HEK293 (cell line): ENCODE results near the gene HEATR5A.
"Not testable (repeated sequence)": the region's sequence is repeated elsewhere in the genome, so short reads cannot be mapped to it uniquely, and the experiment has no call there.

Source experiments
- CTCF ChIA-PET: fragments of 350-600 bp; formaldehyde crosslinking; extraction: SDS; loops from one replicate; lab custom pipeline; 2021; ENCODE audit warnings: antibody characterized with exemption; lab: Yijun Ruan, JAX
- POLR2A ChIA-PET: fragments of 300-600 bp; formaldehyde crosslinking; extraction: SDS; loops from one replicate; lab custom pipeline; 2020; ENCODE audit warnings: antibody characterized with exemption, inconsistent platforms; lab: Yijun Ruan, JAX
- H3K27ac ChIP-seq: fragments of 200-500 bp; sonication (Bioruptor generic); 2 replicates; pipeline ENCODE4 v1.5.1; 2014; ENCODE audit warnings: low read depth, low read length, control low read depth, inconsistent platforms; ENCODE audit errors: extremely low read depth
- H3K36me3 ChIP-seq, 2 experiments: fragments of 200-500 bp in 1 of 2; sonication (Bioruptor generic) in 1 of 2; 1 replicate in 1 of 2; 2 replicates in 1 of 2; pipeline ENCODE4 v1.5.1; 2014 to 2017; ENCODE audit warnings: inconsistent platforms in 2 of 2, low read length in 2 of 2; ENCODE audit not compliant: control insufficient read depth in 2 of 2, insufficient read depth in 1 of 2
- H3K4me1 ChIP-seq: fragments of 200-500 bp; sonication (Bioruptor generic); 2 replicates; pipeline ENCODE4 v1.5.1; 2014; ENCODE audit warnings: mild to moderate bottlenecking, low read length, inconsistent platforms; ENCODE audit not compliant: control insufficient read depth, insufficient read depth
- H3K4me3 ChIP-seq: 2 replicates; pipeline ENCODE4 v1.5.1; 2011; ENCODE audit warnings: low read depth, mild to moderate bottlenecking, control low read depth, low read length, moderate library complexity
- H3K9me3 ChIP-seq: fragments of 200-500 bp; sonication (Bioruptor generic); 2 replicates; pipeline ENCODE4 v1.5.1; 2014; ENCODE audit warnings: low read depth, low read length, inconsistent platforms; ENCODE audit not compliant: control insufficient read depth, insufficient read depth
- FEZF1 ChIP-seq: fragments of 450-650 bp; formaldehyde crosslinking; IDR thresholded peaks from 2 replicates; pipeline ENCODE4 v1.5.1; 2016; ENCODE audit warnings: missing biosample characterization, missing genetic modification characterization
- GFI1B ChIP-seq: fragments of 450-650 bp; formaldehyde crosslinking; IDR thresholded peaks from 2 replicates; pipeline ENCODE4 v1.5.1; 2016; ENCODE audit warnings: missing biosample characterization, missing genetic modification characterization
- HOXC10 ChIP-seq: sonication (generic); formaldehyde crosslinking; IDR thresholded peaks from 2 replicates; pipeline ENCODE4 v1.8.1; 2023; ENCODE audit warnings: mild to moderate bottlenecking, missing genetic modification reagents
- PRDM4 ChIP-seq: fragments of 450-650 bp; formaldehyde crosslinking; IDR thresholded peaks from 2 replicates; pipeline ENCODE4 v1.5.1; 2017; ENCODE audit warnings: missing biosample characterization, missing genetic modification characterization
- YY2 ChIP-seq: fragments of 450-650 bp; formaldehyde crosslinking; IDR thresholded peaks from 2 replicates; pipeline ENCODE4 v1.5.1; 2016; ENCODE audit warnings: missing biosample characterization, missing genetic modification characterization
- ZBTB49 ChIP-seq: fragments of 450-650 bp; formaldehyde crosslinking; IDR thresholded peaks from 2 replicates; pipeline ENCODE4 v1.5.1; 2016; ENCODE audit warnings: missing biosample characterization, missing genetic modification characterization, low read depth
- ZFP3 ChIP-seq: fragments of 450-650 bp; formaldehyde crosslinking; IDR thresholded peaks from 2 replicates; pipeline ENCODE4 v1.5.1; 2016; ENCODE audit warnings: low read depth, missing biosample characterization, missing genetic modification characterization
- ZNF10 ChIP-seq: fragments of 450-650 bp; formaldehyde crosslinking; IDR thresholded peaks from 2 replicates; pipeline ENCODE4 v1.5.1; 2017; ENCODE audit warnings: missing biosample characterization, missing genetic modification characterization
- ZNF175 ChIP-seq: fragments of 450-650 bp; formaldehyde crosslinking; IDR thresholded peaks from 2 replicates; pipeline ENCODE4 v1.5.1; 2016; ENCODE audit warnings: missing biosample characterization, missing genetic modification characterization
- ZNF211 ChIP-seq: fragments of 450-650 bp; formaldehyde crosslinking; IDR thresholded peaks from 2 replicates; pipeline ENCODE4 v1.5.1; 2016; ENCODE audit warnings: low read depth, missing biosample characterization, missing genetic modification characterization
- ZNF335 ChIP-seq: fragments of 450-650 bp; formaldehyde crosslinking; conservative IDR thresholded peaks from 2 replicates; pipeline ENCODE4 v1.5.1; 2016; ENCODE audit warnings: missing biosample characterization, missing genetic modification characterization
- ZNF341 ChIP-seq: fragments of 450-650 bp; formaldehyde crosslinking; IDR thresholded peaks from 2 replicates; pipeline ENCODE4; 2016; ENCODE audit warnings: low read depth, missing biosample characterization, missing genetic modification characterization
- ZNF404 ChIP-seq: fragments of 450-650 bp; formaldehyde crosslinking; IDR thresholded peaks from 2 replicates; pipeline ENCODE4 v1.5.1; 2017; ENCODE audit warnings: missing biosample characterization, missing genetic modification characterization
- ZNF423 ChIP-seq: fragments of 450-650 bp; formaldehyde crosslinking; IDR thresholded peaks from 2 replicates; pipeline ENCODE4 v1.5.1; 2016; ENCODE audit warnings: missing biosample characterization, missing genetic modification characterization
- ZNF580 ChIP-seq: fragments of 450-650 bp; formaldehyde crosslinking; IDR thresholded peaks from 2 replicates; pipeline ENCODE4 v1.5.1; 2016; ENCODE audit warnings: missing biosample characterization, missing genetic modification characterization
- ZNF621 ChIP-seq: fragments of 450-650 bp; formaldehyde crosslinking; IDR thresholded peaks from 2 replicates; pipeline ENCODE4 v1.5.1; 2017; ENCODE audit warnings: missing biosample characterization, missing genetic modification characterization
- TF ChIP-seq, protein P1 (sequence below): fragments of 450-650 bp; formaldehyde crosslinking; IDR thresholded peaks from 2 replicates; pipeline ENCODE4 v1.5.1; 2016; ENCODE audit warnings: missing biosample characterization, missing genetic modification characterization
- TF ChIP-seq, protein P2 (sequence below): fragments of 450-650 bp; formaldehyde crosslinking; IDR thresholded peaks from 2 replicates; pipeline ENCODE4 v1.5.1; 2016; ENCODE audit warnings: missing biosample characterization, missing genetic modification characterization, borderline replicate concordance

HEATR5A gene

GRCh38 chr14:31380106-31380505, 40.2 kb downstream of the HEATR5A start:
- no peaks in the 10 kb centered on the region for H3K9me3 ChIP-seq
- no peaks in the 10 kb centered on the region for H3K4me1 ChIP-seq
- H3K27ac ChIP-seq: no peak overlapping the region
- POLR2A ChIA-PET: no interaction called here
- H3K36me3 ChIP-seq: peaks cover 16 to 27% of the 10 kb centered on the region in 2 experiments
- H3K4me3 ChIP-seq: no peak overlapping the region
- TF ChIP-seq ZNF404 (tag by site-specific recombination): no peak
- no peak for TF ChIP-seq ZNF211 (tag by site-specific recombination)
- no peak for TF ChIP-seq ZFP3 (tag by site-specific recombination)
- no peak for TF ChIP-seq GFI1B (tag by site-specific recombination)
- TF ChIP-seq ZNF10: no peak
- TF ChIP-seq ZNF580 (tag by site-specific recombination): no peak
- no peak for TF ChIP-seq HOXC10 (CRISPR knock-in tag)
- TF ChIP-seq, protein P1, sequence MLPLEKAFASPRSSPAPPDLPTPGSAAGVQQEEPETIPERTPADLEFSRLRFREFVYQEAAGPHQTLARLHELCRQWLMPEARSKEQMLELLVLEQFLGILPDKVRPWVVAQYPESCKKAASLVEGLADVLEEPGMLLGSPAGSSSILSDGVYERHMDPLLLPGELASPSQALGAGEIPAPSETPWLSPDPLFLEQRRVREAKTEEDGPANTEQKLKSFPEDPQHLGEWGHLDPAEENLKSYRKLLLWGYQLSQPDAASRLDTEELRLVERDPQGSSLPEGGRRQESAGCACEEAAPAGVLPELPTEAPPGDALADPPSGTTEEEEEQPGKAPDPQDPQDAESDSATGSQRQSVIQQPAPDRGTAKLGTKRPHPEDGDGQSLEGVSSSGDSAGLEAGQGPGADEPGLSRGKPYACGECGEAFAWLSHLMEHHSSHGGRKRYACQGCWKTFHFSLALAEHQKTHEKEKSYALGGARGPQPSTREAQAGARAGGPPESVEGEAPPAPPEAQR: no peak
- no peak for TF ChIP-seq ZNF423 (tag by site-specific recombination)
- TF ChIP-seq ZNF341 (tag by site-specific recombination): no peak
- TF ChIP-seq YY2: no peak
- TF ChIP-seq, all 188 proteins: peak for 0
- CTCF ChIA-PET: interaction anchor here (0.6 to 2.2 kb wide), 3 partner anchors 25 to 874 kb away, joined by 3 to 4 read pairs (median 4); no protein-coding TSS in a partner anchor

DNA sequence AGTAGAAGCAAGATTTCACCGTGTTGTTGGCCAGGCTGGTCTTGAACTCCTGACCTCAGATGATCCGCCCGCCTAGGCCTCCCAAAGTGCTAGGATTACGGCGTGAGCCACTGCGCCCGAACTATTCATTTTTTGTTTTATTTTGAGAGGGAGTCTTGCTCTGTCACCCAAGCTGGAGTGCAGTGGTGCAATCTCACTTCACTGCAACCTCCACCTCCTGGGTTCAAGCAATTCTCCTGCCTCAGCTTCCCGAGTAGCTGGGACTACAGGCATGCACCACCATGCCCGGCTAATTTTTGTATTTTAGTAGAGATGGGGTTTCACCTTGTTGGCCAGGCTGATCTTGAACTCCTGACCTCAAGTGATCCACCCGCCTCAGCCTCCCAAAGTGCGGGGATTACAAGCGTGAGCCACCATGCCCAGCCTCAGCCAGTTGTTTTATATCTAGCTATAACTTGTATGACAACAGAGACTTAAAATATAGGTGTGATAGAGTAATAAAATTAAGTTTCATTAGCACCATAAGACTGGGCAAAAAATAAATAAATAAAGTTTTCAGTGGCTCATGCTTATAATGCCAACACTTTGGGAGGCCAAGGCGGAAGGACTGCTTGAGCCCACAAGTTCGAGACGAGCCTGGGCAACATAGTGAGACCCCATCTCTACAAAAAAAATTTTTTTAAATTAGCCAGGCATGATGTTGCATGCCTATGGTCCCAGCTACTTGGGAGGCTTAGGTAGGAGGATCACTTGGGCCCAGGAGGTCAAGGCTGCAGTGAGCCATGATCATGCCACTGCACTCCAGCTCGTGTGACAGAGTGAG, 41.0 kb downstream of the HEATR5A start:
- H3K4me3 ChIP-seq, POLR2A ChIA-PET, H3K4me1 ChIP-seq, H3K27ac ChIP-seq, H3K9me3 ChIP-seq: not testable (repeated sequence)
- peaks cover 16 to 27% of the 10 kb centered on the region in 2 experiments for H3K36me3 ChIP-seq
- CTCF ChIA-PET: interaction anchor here (1.2 to 2.2 kb wide), 2 partner anchors 24 to 70 kb away, joined by 4 read pairs; no protein-coding TSS in a partner anchor

GRCh38 chr14:31377433-31377832, 42.9 kb downstream of the HEATR5A start:
- ChIA-PET CTCF (no interaction called here), POLR2A (no interaction called here)
- H3K27ac ChIP-seq: no peak overlapping the region
- H3K9me3 ChIP-seq: no peaks in the 10 kb centered on the region
- peaks cover 9 to 21% of the 10 kb centered on the region in 2 experiments for H3K36me3 ChIP-seq
- H3K4me1 ChIP-seq: no peaks in the 10 kb centered on the region
- no peak overlapping the region for H3K4me3 ChIP-seq
- no peak for TF ChIP-seq GFI1B (tag by site-specific recombination)
- no peak for TF ChIP-seq ZNF335
- TF ChIP-seq ZNF175 (tag by site-specific recombination): no peak
- TF ChIP-seq ZBTB49: no peak
- TF ChIP-seq, protein P2, sequence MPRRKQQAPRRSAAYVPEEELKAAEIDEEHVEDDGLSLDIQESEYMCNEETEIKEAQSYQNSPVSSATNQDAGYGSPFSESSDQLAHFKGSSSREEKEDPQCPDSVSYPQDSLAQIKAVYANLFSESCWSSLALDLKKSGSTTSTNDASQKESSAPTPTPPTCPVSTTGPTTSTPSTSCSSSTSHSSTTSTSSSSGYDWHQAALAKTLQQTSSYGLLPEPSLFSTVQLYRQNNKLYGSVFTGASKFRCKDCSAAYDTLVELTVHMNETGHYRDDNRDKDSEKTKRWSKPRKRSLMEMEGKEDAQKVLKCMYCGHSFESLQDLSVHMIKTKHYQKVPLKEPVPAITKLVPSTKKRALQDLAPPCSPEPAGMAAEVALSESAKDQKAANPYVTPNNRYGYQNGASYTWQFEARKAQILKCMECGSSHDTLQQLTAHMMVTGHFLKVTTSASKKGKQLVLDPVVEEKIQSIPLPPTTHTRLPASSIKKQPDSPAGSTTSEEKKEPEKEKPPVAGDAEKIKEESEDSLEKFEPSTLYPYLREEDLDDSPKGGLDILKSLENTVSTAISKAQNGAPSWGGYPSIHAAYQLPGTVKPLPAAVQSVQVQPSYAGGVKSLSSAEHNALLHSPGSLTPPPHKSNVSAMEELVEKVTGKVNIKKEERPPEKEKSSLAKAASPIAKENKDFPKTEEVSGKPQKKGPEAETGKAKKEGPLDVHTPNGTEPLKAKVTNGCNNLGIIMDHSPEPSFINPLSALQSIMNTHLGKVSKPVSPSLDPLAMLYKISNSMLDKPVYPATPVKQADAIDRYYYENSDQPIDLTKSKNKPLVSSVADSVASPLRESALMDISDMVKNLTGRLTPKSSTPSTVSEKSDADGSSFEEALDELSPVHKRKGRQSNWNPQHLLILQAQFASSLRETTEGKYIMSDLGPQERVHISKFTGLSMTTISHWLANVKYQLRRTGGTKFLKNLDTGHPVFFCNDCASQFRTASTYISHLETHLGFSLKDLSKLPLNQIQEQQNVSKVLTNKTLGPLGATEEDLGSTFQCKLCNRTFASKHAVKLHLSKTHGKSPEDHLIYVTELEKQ (tag by site-specific recombination): no peak
- no peak for TF ChIP-seq FEZF1 (tag by site-specific recombination)
- no peak for TF ChIP-seq PRDM4 (tag by site-specific recombination)
- TF ChIP-seq ZNF621 (tag by site-specific recombination): no peak
